Retinal pigment epithelial cell (primary cell): ENCODE measurements around the gene ZNF516.

Experiments
- DNase-seq: peaks from one replicate; pipeline ENCODE4 v3.0.0-alpha.2; 2010; ENCODE audit warnings: low read depth
- H3K4me3 ChIP-seq: 2 replicates; pipeline ENCODE4 v1.5.1; 2011; ENCODE audit warnings: mild to moderate bottlenecking, low read length, control low read depth, moderate library complexity
- TF ChIP-seq, protein P1 (sequence below): conservative IDR thresholded peaks from 2 replicates; pipeline ENCODE4 v1.5.1; 2011; ENCODE audit warnings: low read depth, low read length, control low read depth, inconsistent platforms

The ZNF516 gene

GRCh38 chr18:76432274-76432755, 62.7 kb downstream of the ZNF516 start:
- DNase-seq = no peak
- TF ChIP-seq, protein P1, sequence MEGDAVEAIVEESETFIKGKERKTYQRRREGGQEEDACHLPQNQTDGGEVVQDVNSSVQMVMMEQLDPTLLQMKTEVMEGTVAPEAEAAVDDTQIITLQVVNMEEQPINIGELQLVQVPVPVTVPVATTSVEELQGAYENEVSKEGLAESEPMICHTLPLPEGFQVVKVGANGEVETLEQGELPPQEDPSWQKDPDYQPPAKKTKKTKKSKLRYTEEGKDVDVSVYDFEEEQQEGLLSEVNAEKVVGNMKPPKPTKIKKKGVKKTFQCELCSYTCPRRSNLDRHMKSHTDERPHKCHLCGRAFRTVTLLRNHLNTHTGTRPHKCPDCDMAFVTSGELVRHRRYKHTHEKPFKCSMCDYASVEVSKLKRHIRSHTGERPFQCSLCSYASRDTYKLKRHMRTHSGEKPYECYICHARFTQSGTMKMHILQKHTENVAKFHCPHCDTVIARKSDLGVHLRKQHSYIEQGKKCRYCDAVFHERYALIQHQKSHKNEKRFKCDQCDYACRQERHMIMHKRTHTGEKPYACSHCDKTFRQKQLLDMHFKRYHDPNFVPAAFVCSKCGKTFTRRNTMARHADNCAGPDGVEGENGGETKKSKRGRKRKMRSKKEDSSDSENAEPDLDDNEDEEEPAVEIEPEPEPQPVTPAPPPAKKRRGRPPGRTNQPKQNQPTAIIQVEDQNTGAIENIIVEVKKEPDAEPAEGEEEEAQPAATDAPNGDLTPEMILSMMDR = no peak
- no peak overlapping the region for H3K4me3 ChIP-seq

DNA sequence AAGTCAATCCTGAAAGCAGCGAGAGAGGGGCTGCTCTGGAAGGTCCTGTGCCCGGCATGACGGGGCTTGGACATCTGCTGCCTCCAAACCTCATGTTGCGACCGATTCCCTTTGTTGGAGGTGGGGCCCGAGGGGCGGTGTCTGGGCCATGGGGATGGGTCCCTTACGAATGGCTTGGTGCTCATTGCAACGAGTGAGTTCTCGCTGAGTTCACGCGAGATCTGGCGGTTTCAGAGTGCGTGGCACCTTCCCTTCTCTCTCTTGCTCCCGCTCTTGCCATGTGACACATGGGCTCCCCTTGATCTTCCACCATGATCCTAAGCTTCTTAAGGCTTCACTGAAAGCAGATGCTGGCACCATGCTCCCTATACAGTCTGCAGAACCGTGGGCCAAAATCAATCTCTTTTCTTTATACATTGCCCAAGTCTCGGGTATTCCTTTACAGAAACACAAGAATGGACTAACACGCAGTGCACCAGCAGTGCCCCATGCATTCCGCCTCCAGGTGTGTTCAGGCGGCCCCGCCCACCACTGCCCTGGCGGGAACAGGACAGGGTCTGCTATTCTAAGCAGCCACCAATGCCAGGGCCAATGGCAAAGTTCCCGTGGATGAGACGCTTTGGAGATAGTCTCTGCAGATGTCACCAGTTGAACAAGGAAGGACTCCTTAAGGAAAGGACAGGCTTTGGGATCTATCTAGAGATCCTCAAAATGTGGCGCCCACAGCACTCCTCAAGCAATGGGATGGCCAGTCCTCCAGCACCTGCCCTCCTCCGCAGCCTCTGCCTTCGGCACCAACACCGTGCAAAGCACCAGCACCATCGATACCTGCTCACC, 63.4 kb downstream of the ZNF516 start:
- H3K4me3 ChIP-seq = no peak overlapping the region
- DNase-seq = no peak
- TF ChIP-seq, protein P1 = no peak

- DNase-seq = no peak
- TF ChIP-seq, protein P1 = no peak
- H3K4me3 ChIP-seq = no peak overlapping the region
These were observed 64.4 kb downstream of the ZNF516 start for GRCh38 chr18:76430636-76431035.

- no peak for DNase-seq
- H3K4me3 ChIP-seq = no peak overlapping the region
- TF ChIP-seq, protein P1 = no peak
These were observed 65.5 kb downstream of the ZNF516 start for GRCh38 chr18:76429262-76430126.

DNA sequence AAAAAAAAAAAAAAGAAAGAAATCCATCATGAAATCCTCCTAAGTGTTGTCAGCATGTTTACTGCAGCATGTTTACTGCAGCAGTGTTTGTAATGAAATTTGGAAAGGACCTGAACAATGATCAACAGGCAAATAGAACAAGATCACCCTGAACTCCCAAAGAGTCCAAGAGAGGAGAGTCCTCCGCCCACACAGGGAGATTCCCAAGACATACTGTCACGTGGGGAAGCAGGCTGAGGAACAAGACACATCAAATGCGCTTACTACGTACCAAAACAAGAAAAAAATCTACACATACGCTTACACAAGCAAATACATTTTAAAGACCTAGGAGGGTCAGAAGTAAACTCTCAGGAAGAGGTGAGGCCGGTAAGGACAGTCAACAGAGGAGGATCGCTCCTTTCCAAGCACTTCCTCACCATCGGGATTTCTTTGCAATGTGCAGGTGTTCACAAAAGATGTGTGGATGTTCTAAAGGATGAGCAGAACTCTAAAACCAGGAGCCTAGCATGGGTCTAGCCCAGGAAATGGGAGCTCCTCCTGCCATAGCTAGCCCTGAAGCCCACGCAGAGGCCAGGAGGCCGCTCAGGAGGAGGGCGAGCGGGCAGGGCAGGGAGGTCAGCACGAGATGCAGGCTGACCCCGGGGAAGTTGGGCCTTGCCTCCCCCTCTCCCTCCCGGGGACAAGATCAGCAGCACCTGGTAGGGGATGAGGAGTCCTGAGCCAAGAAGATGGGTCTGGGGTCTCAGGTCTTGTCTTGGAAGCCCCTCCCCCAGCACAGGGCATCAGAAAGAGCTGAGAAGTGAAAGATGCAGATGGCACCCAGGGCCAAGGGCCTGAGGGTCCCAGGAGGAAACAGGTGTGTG, 66.4 kb downstream of the ZNF516 start:
- TF ChIP-seq, protein P1 = no peak
- no peak for DNase-seq
- no peak overlapping the region for H3K4me3 ChIP-seq

GRCh38 chr18:76426737-76427305, 68.2 kb downstream of the ZNF516 start:
- no peak overlapping the region for H3K4me3 ChIP-seq
- DNase-seq = no peak
- TF ChIP-seq, protein P1 = peak; percentile 72
